Activated CD4-positive, alpha-beta memory T cell treated with anti-CD3 and anti-CD28 coated beads for 36 hours (primary cell): ENCODE measurements around the gene NCKAP5. TPM values are rescaled to one million over a fixed set of nuclear protein-coding genes. Genes with fewer than 3 reads are reported as not detected.

Experiments used
- CTCF ChIA-PET: fragments of 350-600 bp; sonication (Branson Sonifier 250); formaldehyde crosslinking; loops from one replicate; lab custom pipeline; 2021; ENCODE audit warnings: antibody characterized with exemption, inconsistent platforms; lab: Charles Lee
- POLR2A ChIA-PET: fragments of 350-600 bp; sonication (Branson Sonifier 250); formaldehyde crosslinking; loops from one replicate; lab custom pipeline; 2021; ENCODE audit warnings: antibody characterized with exemption; lab: Charles Lee
- DNase-seq: peaks from one replicate; pipeline ENCODE4 v3.0.0-alpha.2; 2020
- H3K27ac Mint-ChIP-seq: one replicate; pipeline ENCODE4 v1.8.0; 2021; ENCODE audit warnings: mixed read lengths
- H3K27me3 Mint-ChIP-seq: one replicate; pipeline ENCODE4 v1.8.0; 2021; ENCODE audit warnings: mixed read lengths
- H3K36me3 Mint-ChIP-seq: one replicate; pipeline ENCODE4 v1.8.0; 2021; ENCODE audit warnings: mixed read lengths
- H3K4me1 Mint-ChIP-seq: one replicate; pipeline ENCODE4 v1.8.0; 2021; ENCODE audit warnings: low read depth, mixed read lengths
- H3K4me3 Mint-ChIP-seq: one replicate; pipeline ENCODE4 v1.8.0; 2021; ENCODE audit warnings: mild to moderate bottlenecking, mixed read lengths
- H3K9me3 Mint-ChIP-seq: one replicate; pipeline ENCODE4 v1.8.0; 2021; ENCODE audit warnings: mixed read lengths
- intact Hi-C: fragments of 100-400 bp; cut with micrococcal nuclease; formaldehyde crosslinking; loops from one replicate; pipeline ENCODE4 v1.15.1; 2023
- total RNA-seq, 2 experiments: library from RNA; stranded (reverse); gene quantifications; one replicate each; pipeline ENCODE4 v1.2.3, GENCODE V29; 2021

NCKAP5 gene
- total RNA-seq, 2 experiments from 2014 or later = not detected

GRCh38 chr2:133569286-133569830, 1.1 kb upstream of the NCKAP5 start:
- Mint-ChIP-seq H3K27me3 (peaks cover 12% of the 10 kb centered on the region), H3K4me1 (no peaks in the 10 kb centered on the region), H3K36me3 (no peaks in the 10 kb centered on the region), H3K4me3 (no peak overlapping the region), H3K9me3 (no peaks in the 10 kb centered on the region), H3K27ac (no peak overlapping the region)
- ChIA-PET CTCF (no interaction called here), POLR2A (no interaction called here)
- DNase-seq = no peak
- intact Hi-C loops = no loop called here

GRCh38 chr2:133568598-133568997, 335 bp upstream of the NCKAP5 start:
- no peak for DNase-seq
- Mint-ChIP-seq H3K4me3 (no peak overlapping the region), H3K27ac (no peak overlapping the region), H3K36me3 (no peaks in the 10 kb centered on the region), H3K27me3 (peaks cover 12% of the 10 kb centered on the region), H3K9me3 (no peaks in the 10 kb centered on the region), H3K4me1 (no peaks in the 10 kb centered on the region)
- CTCF ChIA-PET = no interaction called here
- POLR2A ChIA-PET = no interaction called here
- intact Hi-C loops = no loop called here

- H3K27me3 Mint-ChIP-seq = peaks cover 9% of the 10 kb centered on the region
- no peak overlapping the region for H3K27ac Mint-ChIP-seq
- ChIA-PET POLR2A (no interaction called here), CTCF (no interaction called here)
- no peak overlapping the region for H3K4me3 Mint-ChIP-seq
- no peaks in the 10 kb centered on the region for H3K4me1 Mint-ChIP-seq
- no peaks in the 10 kb centered on the region for H3K36me3 Mint-ChIP-seq
- no peaks in the 10 kb centered on the region for H3K9me3 Mint-ChIP-seq
- DNase-seq = no peak
- intact Hi-C loops = loop anchor here (5.0 kb wide), 1 partner anchor 1015 kb away; no protein-coding TSS in a partner anchor
Observed at GRCh38 chr2:133562558-133562957, 5.7 kb downstream of the NCKAP5 start.

GRCh38 chr2:133561045-133561852, 7.0 kb downstream of the NCKAP5 start:
- no peak overlapping the region for H3K4me3 Mint-ChIP-seq
- no peak for DNase-seq
- H3K9me3 Mint-ChIP-seq = no peaks in the 10 kb centered on the region
- POLR2A ChIA-PET = no interaction called here
- H3K4me1 Mint-ChIP-seq = no peaks in the 10 kb centered on the region
- H3K27ac Mint-ChIP-seq = no peak overlapping the region
- CTCF ChIA-PET = no interaction called here
- H3K27me3 Mint-ChIP-seq = peaks cover 3% of the 10 kb centered on the region
- intact Hi-C loops = loop anchor here (5.0 kb wide), 1 partner anchor 1014 kb away; no protein-coding TSS in a partner anchor
- no peaks in the 10 kb centered on the region for H3K36me3 Mint-ChIP-seq

GRCh38 chr2:133557614-133558013, 10.6 kb downstream of the NCKAP5 start:
- H3K27me3 Mint-ChIP-seq = no peaks in the 10 kb centered on the region
- H3K27ac Mint-ChIP-seq = no peak overlapping the region
- H3K4me3 Mint-ChIP-seq = no peak overlapping the region

GRCh38 chr2:133553838-133554408, 14.3 kb downstream of the NCKAP5 start:
- Mint-ChIP-seq H3K4me3 (no peak overlapping the region), H3K4me1 (no peaks in the 10 kb centered on the region), H3K9me3 (no peaks in the 10 kb centered on the region), H3K27ac (no peak overlapping the region), H3K36me3 (no peaks in the 10 kb centered on the region), H3K27me3 (no peaks in the 10 kb centered on the region)
- ChIA-PET CTCF (no interaction called here), POLR2A (no interaction called here)
- DNase-seq = no peak
- intact Hi-C loops = no loop called here

More at GRCh38 chr2:133557614-133558013, 10.6 kb downstream of the NCKAP5 start:
- no peaks in the 10 kb centered on the region for H3K36me3 Mint-ChIP-seq
- intact Hi-C loops = no loop called here
- no peaks in the 10 kb centered on the region for H3K9me3 Mint-ChIP-seq
- no peak for DNase-seq
- POLR2A ChIA-PET = no interaction called here
- H3K4me1 Mint-ChIP-seq = no peaks in the 10 kb centered on the region
- CTCF ChIA-PET = no interaction called here

- intact Hi-C loops = no loop called here
- DNase-seq = no peak
- H3K9me3 Mint-ChIP-seq = no peaks in the 10 kb centered on the region
- H3K36me3 Mint-ChIP-seq = no peaks in the 10 kb centered on the region
- ChIA-PET CTCF (no interaction called here), POLR2A (no interaction called here)
- H3K27ac Mint-ChIP-seq = no peak overlapping the region
- H3K4me1 Mint-ChIP-seq = no peaks in the 10 kb centered on the region
- no peak overlapping the region for H3K4me3 Mint-ChIP-seq
- no peaks in the 10 kb centered on the region for H3K27me3 Mint-ChIP-seq
Observed at GRCh38 chr2:133553251-133553650, 15.0 kb downstream of the NCKAP5 start.

GRCh38 chr2:133552821-133553220, 15.4 kb downstream of the NCKAP5 start:
- Mint-ChIP-seq H3K27ac (no peak overlapping the region), H3K27me3 (no peaks in the 10 kb centered on the region), H3K9me3 (no peaks in the 10 kb centered on the region), H3K4me1 (no peaks in the 10 kb centered on the region), H3K4me3 (no peak overlapping the region), H3K36me3 (no peaks in the 10 kb centered on the region)
- no peak for DNase-seq
- intact Hi-C loops = no loop called here
- ChIA-PET CTCF (no interaction called here), POLR2A (no interaction called here)

GRCh38 chr2:133541797-133542196, 26.5 kb downstream of the NCKAP5 start:
- no peak overlapping the region for H3K27ac Mint-ChIP-seq
- H3K4me1 Mint-ChIP-seq = no peaks in the 10 kb centered on the region
- no peaks in the 10 kb centered on the region for H3K9me3 Mint-ChIP-seq
- CTCF ChIA-PET = no interaction called here
- H3K27me3 Mint-ChIP-seq = no peaks in the 10 kb centered on the region
- DNase-seq = no peak
- no peak overlapping the region for H3K4me3 Mint-ChIP-seq
- intact Hi-C loops = no loop called here
- POLR2A ChIA-PET = no interaction called here
- H3K36me3 Mint-ChIP-seq = no peaks in the 10 kb centered on the region

GRCh38 chr2:133541376-133541775, 26.9 kb downstream of the NCKAP5 start:
- POLR2A ChIA-PET = no interaction called here
- intact Hi-C loops = no loop called here
- CTCF ChIA-PET = no interaction called here
- no peaks in the 10 kb centered on the region for H3K36me3 Mint-ChIP-seq
- DNase-seq = no peak
- H3K4me1 Mint-ChIP-seq = no peaks in the 10 kb centered on the region
- no peaks in the 10 kb centered on the region for H3K9me3 Mint-ChIP-seq
- no peak overlapping the region for H3K27ac Mint-ChIP-seq
- no peaks in the 10 kb centered on the region for H3K27me3 Mint-ChIP-seq
- no peak overlapping the region for H3K4me3 Mint-ChIP-seq

GRCh38 chr2:133532919-133533318, 35.3 kb downstream of the NCKAP5 start:
- Mint-ChIP-seq H3K36me3 (no peaks in the 10 kb centered on the region), H3K9me3 (no peaks in the 10 kb centered on the region), H3K27ac (no peak overlapping the region), H3K4me3 (no peak overlapping the region), H3K4me1 (no peaks in the 10 kb centered on the region), H3K27me3 (no peaks in the 10 kb centered on the region)
- DNase-seq = no peak
- ChIA-PET POLR2A (no interaction called here), CTCF (no interaction called here)
- intact Hi-C loops = no loop called here

- POLR2A ChIA-PET = no interaction called here
- intact Hi-C loops = no loop called here
- Mint-ChIP-seq H3K9me3 (no peaks in the 10 kb centered on the region), H3K4me3 (no peak overlapping the region), H3K27ac (no peak overlapping the region), H3K27me3 (no peaks in the 10 kb centered on the region), H3K36me3 (no peaks in the 10 kb centered on the region), H3K4me1 (no peaks in the 10 kb centered on the region)
- no peak for DNase-seq
- CTCF ChIA-PET = no interaction called here
Observed at GRCh38 chr2:133531382-133531781, 36.9 kb downstream of the NCKAP5 start.
